ENCODE data around the gene RPL10. TPM values are rescaled to one million over a fixed set of nuclear protein-coding genes. Genes with fewer than 3 reads are reported as not detected.
A peak's percentile ranks its signal among the peaks of the same experiment; 100 is the strongest.

Gene RPL10
- total RNA-seq, 1 donor from 2014 or later, result 5,736 TPM

DNA sequence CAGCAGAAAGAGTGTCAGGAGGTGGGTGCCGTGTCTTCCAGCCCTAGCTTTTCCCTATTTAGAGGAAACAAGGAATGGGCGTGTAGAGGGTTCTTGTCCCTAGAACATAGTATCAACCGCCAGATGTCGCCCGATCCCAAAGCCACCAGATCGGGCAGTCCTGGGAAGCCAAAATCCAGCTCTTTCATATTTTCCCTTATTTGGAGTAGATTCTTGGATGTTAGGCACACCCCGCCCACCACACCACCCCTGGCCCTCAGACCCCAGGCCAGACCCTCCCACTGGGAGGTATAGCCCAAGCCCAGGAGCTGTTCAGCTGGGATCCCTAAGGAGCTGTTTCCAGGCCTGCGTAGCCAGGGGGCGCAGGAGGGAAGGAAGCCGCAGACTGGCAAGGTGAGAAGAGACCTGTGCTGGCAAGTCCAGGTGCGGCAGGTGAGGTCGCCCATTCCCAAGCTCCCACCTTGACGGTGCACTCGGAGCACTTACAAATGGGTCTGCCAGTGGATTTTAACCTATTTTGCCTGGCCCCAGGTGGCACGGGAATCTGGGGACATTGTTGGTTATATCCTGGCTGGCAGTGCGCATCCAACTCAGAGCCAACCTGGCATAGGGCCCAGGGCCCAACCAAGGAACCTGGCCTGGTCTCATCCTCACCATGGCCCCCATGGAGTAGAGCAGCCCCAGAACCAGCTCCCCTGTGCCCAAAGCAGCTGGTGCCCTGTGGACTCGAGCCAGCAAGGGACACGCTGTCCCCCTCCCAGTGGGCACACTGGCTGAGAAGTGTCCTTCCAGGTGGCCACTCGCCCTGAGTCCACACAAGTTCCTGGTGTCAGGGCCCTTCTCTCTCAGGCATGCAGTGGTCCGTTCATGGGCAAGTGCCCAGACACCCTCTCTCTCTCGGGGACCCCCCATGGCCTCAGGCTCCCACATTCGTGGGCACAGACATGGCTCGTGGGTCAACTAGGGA, 24.6 kb upstream of the RPL10 start:
- H3K4me3 ChIP-seq (ENCODE audit: low read depth, low read length), result peak overlapping the region; percentile 57
- no peak for DNase-seq (ENCODE audit: low read depth)
- TF ChIP-seq, protein P1, sequence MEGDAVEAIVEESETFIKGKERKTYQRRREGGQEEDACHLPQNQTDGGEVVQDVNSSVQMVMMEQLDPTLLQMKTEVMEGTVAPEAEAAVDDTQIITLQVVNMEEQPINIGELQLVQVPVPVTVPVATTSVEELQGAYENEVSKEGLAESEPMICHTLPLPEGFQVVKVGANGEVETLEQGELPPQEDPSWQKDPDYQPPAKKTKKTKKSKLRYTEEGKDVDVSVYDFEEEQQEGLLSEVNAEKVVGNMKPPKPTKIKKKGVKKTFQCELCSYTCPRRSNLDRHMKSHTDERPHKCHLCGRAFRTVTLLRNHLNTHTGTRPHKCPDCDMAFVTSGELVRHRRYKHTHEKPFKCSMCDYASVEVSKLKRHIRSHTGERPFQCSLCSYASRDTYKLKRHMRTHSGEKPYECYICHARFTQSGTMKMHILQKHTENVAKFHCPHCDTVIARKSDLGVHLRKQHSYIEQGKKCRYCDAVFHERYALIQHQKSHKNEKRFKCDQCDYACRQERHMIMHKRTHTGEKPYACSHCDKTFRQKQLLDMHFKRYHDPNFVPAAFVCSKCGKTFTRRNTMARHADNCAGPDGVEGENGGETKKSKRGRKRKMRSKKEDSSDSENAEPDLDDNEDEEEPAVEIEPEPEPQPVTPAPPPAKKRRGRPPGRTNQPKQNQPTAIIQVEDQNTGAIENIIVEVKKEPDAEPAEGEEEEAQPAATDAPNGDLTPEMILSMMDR (conservative IDR thresholded peaks at IDR 0.05; ENCODE audit: low read depth, low read length), result peak; percentile 58

DNA sequence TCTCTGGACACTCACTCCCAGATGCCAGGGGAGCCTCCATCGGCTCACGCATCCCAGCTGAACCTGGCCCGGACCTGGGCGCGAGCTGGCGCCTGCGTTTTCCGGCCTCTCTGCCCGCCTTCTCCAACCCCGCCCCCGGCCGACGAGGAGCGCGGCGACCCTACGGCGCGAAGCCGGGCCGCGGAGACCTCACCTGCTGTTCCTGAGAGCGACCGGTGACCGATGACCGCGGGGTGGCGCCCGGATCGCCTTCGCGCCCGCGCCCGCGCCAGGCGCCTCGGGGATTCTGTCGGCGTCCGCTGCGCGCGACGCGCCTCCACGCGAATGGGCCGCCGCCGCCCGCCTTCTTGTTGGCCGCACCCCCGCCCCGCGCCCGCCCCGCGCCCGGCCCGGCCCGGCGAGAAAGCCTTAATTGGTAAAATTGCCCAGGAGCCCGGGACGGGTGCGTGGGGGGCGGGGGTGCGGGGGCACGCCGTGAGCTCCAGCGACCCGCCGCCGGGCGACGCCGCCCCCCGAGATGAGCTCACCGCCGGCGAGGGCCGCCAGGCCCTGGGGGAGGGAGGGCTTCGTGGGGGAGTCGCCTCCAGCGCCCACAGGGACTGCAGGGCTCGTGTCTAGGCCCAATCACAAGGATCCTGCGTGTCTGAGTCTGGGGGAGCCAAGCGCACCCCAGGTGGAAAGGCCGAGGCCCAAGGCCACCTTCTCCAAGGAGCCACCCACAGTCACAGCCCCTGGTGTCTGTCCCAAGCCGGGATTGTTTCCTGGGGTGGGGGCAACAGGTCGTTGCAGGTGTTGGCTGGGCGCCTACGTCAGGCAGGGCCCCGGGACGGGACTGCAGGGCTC, 23.6 kb upstream of the RPL10 start, which contains the start of gene FLNA:
Gene FLNA, minus strand, starts transcription at position 322 of the 843 bp plus-strand sequence. CDS start 3,389 bp downstream, outside the sequence.
- DNase-seq (ENCODE audit: low read depth), result no peak
- TF ChIP-seq, protein P1 (conservative IDR thresholded peaks at IDR 0.05; ENCODE audit: low read depth, low read length), result no peak
- H3K4me3 ChIP-seq (ENCODE audit: low read depth, low read length), result peak within 1 kb of the TSS; percentile 57

DNA sequence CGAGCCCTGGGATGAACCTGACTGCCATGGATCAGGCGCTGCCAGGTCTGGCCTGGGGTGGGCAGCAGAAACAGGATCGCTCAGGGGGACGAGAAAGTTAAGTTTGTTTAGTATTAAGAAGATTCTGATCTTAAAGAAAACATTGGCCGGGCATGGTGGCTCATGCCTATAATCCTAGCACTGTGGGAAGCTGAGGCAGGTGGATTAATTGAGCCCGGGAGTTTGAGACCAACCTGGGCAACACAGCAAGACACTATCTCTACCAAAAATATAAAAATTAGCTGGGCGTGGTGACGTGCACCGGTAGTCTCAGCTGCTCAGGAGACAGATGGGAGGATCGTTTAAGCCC, 23.0 kb upstream of the RPL10 start:
- H3K4me3 ChIP-seq (ENCODE audit: low read depth, low read length), result peak overlapping the region; percentile 43
- TF ChIP-seq, protein P1 (conservative IDR thresholded peaks at IDR 0.05; ENCODE audit: low read depth, low read length), result no peak
- no peak for DNase-seq (ENCODE audit: low read depth)

DNA sequence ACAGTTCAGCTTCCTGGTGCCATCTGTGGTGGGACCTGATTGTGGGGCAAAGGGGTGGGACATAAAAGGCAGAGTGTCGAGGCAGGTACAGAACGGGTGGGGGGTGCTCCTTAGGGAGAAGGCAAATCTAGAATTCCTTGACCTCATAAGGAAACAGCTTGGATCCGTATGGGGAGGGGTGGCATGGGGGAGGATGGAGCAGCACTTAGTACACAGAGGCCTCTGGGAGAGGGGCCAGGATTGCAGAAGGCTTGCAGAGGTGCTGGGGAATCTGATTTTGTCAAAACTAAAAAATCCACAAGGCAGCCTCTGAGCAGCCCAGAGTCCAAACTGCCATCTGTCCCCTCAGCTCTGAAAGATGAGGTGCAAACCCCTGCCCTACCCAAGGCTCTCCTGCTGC, 21.4 kb upstream of the RPL10 start:
- TF ChIP-seq, protein P1 (conservative IDR thresholded peaks at IDR 0.05; ENCODE audit: low read depth, low read length), result no peak
- H3K4me3 ChIP-seq (ENCODE audit: low read depth, low read length), result no peak overlapping the region
- DNase-seq (ENCODE audit: low read depth), result no peak

DNA sequence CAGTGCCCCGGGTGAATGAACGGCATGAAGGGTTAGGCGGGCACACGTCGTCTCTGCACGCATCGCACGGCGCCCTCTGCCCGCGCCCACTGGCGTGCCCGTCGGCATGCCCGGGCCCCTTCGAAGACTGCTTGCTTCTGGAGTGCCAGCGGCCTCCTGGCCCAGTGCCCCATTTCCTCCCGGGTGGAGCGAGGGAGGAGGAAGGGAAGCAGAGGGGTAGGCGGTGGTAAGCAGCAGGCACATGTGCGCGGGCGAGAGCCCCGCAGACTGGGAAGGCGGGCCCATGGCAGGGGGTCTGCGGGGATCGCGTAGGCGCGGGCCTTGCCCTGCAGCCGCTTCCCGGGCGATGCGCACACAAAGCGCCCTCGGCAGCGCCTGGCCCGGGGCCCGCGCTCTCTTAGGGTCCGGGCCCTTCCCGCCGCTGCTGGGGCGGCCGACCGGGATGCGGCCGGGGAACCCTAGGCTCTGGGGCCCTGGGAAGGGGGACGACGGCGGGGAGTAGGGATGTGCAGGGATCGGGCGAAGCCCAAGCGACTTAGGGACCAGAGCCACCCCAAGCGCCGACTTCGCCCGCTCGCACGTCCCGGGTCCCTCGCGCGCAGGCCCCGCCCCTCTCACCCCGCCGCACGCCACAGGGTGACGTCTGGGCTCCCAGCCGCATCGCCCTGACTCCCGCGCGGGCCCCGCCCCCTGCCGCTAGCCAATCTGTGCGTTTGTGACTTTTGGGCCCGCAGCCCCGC, 19.9 kb upstream of the RPL10 start:
- H3K4me3 ChIP-seq (ENCODE audit: low read depth, low read length), result peak overlapping the region; percentile 53
- TF ChIP-seq, protein P1 (conservative IDR thresholded peaks at IDR 0.05; ENCODE audit: low read depth, low read length), result no peak
- no peak for DNase-seq (ENCODE audit: low read depth)

DNA sequence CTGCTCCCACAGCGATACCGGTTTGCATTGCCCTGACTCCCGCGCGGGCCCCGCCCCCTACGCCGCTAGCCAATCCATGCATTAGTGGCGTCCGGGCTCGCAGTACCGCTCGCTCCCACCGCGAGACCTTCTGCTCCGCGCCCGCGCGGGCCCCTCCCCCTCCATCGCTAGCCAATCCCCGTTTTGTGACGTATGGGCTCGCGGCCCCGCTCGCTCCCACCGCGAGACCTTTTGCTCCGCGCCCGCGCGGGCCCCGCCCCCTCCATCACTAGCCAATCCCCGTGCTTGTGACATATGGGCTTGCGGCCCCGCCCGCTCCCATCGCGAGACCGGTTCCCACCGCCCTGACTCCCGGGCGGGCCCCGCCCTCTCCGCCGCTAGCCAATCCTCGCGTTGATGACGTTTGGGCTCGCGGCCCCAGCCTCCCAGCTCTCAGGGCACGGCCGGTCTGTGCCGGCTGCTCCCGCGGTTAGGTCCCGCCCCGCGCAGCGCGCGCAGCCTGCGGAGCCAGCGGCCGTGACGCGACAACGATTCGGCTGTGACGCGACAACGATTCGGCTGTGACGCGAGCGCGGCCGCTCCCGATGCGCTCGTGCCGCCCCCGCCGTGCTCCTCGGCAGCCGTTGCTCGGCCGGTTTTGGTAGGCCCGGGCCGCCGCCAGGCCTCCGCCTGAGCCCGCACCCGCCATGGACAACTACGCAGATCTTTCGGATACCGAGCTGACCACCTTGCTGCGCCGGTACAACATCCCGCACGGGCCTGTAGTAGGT, 19.2 kb upstream of the RPL10 start, which contains the start of gene EMD:
Gene EMD, plus strand, starts transcription at position 497 of the 770 bp plus-strand sequence. Its CDS starts 190 bp downstream, at position 687.
- TF ChIP-seq, protein P1 (conservative IDR thresholded peaks at IDR 0.05; ENCODE audit: low read depth, low read length), result no peak
- peak within 1 kb of the TSS; percentile 73 for H3K4me3 ChIP-seq (ENCODE audit: low read depth, low read length)
- no peak for DNase-seq (ENCODE audit: low read depth)

All from epithelial cell of proximal tubule (primary cell).